T follicular helper cell (primary cell): ENCODE results near the gene CDC26.
"Not testable (repeated sequence)": the region's sequence is repeated elsewhere in the genome, so short reads cannot be mapped to it uniquely, and the experiment has no call there.

ENCODE experiments used
- DNase-seq: peaks from one replicate; pipeline ENCODE4 v3.0.0-alpha.2; 2020; ENCODE audit warnings: low read depth

The CDC26 gene

GRCh38 chr9:113293285-113293878 lies 18.0 kb upstream of the CDC26 start:
- no peak for DNase-seq

- DNase-seq: no peak
These were observed 14.8 kb upstream of the CDC26 start for GRCh38 chr9:113290052-113290607.

GRCh38 chr9:113289091-113289490 lies 13.7 kb upstream of the CDC26 start:
- DNase-seq: no peak

- no peak for DNase-seq
These were observed 6.0 kb upstream of the CDC26 start for GRCh38 chr9:113281356-113281755.

GRCh38 chr9:113278840-113279239 lies 3.5 kb upstream of the CDC26 start:
- no peak for DNase-seq

GRCh38 chr9:113274474-113275156 lies 757 bp downstream of the CDC26 start:
- DNase-seq: peak; percentile 15

GRCh38 chr9:113269871-113270270 lies 5.5 kb downstream of the CDC26 start:
- DNase-seq: no peak

- DNase-seq: no peak
These were observed 6.0 kb downstream of the CDC26 start for GRCh38 chr9:113269355-113269754.

GRCh38 chr9:113267911-113268566 lies 7.3 kb downstream of the CDC26 start:
- DNase-seq: no peak

- no peak for DNase-seq
These were observed 9.2 kb downstream of the CDC26 start for GRCh38 chr9:113266174-113266573.

GRCh38 chr9:113261917-113262671 lies 13.3 kb downstream of the CDC26 start:
- no peak for DNase-seq

GRCh38 chr9:113258282-113258681 lies 17.1 kb downstream of the CDC26 start:
- DNase-seq: no peak

- DNase-seq: no peak
These were observed 17.5 kb downstream of the CDC26 start for GRCh38 chr9:113257863-113258262.

- DNase-seq: no peak
These were observed 19.9 kb downstream of the CDC26 start for GRCh38 chr9:113255438-113255837.

- no peak for DNase-seq
These were observed 20.4 kb downstream of the CDC26 start for GRCh38 chr9:113254991-113255390.

GRCh38 chr9:113250807-113251206 lies 24.6 kb downstream of the CDC26 start:
- no peak for DNase-seq

- not testable (repeated sequence) for DNase-seq
These were observed 25.7 kb downstream of the CDC26 start for GRCh38 chr9:113249661-113250060.

- DNase-seq: no peak
These were observed 27.7 kb downstream of the CDC26 start for GRCh38 chr9:113247640-113248039.

- no peak for DNase-seq
These were observed 28.4 kb downstream of the CDC26 start for GRCh38 chr9:113246928-113247327.

GRCh38 chr9:113245894-113246293 lies 29.5 kb downstream of the CDC26 start:
- no peak for DNase-seq

GRCh38 chr9:113244556-113244955 lies 30.8 kb downstream of the CDC26 start:
- no peak for DNase-seq

- DNase-seq: no peak
These were observed 34.2 kb downstream of the CDC26 start for GRCh38 chr9:113241161-113241560.
